HEK293 (cell line): ENCODE measurements around the gene TMEM19.

ENCODE experiments used
- BCL11A ChIP-seq: fragments of 450-650 bp; formaldehyde crosslinking; IDR thresholded peaks from 2 replicates; pipeline ENCODE4 v1.5.1; 2016; ENCODE audit warnings: low read depth, missing biosample characterization, missing genetic modification characterization
- FEZF1 ChIP-seq: fragments of 450-650 bp; formaldehyde crosslinking; IDR thresholded peaks from 2 replicates; pipeline ENCODE4 v1.5.1; 2016; ENCODE audit warnings: missing biosample characterization, missing genetic modification characterization
- KLF10 ChIP-seq: fragments of 450-650 bp; IDR thresholded peaks from 2 replicates; pipeline ENCODE4 v1.5.1; 2018; ENCODE audit warnings: missing biosample characterization, mild to moderate bottlenecking, missing genetic modification characterization
- KLF9 ChIP-seq: fragments of 450-650 bp; formaldehyde crosslinking; IDR thresholded peaks from 2 replicates; pipeline ENCODE4 v1.5.1; 2016; ENCODE audit warnings: missing biosample characterization, missing genetic modification characterization, low read depth
- MYNN ChIP-seq: fragments of 450-650 bp; formaldehyde crosslinking; IDR thresholded peaks from 2 replicates; pipeline ENCODE4 v1.5.1; 2016; ENCODE audit warnings: missing biosample characterization, missing genetic modification characterization, borderline replicate concordance
- YY2 ChIP-seq: fragments of 450-650 bp; formaldehyde crosslinking; IDR thresholded peaks from 2 replicates; pipeline ENCODE4 v1.5.1; 2016; ENCODE audit warnings: missing biosample characterization, missing genetic modification characterization
- ZBTB17 ChIP-seq: fragments of 450-650 bp; formaldehyde crosslinking; IDR thresholded peaks from 2 replicates; pipeline ENCODE4 v1.5.1; 2016; ENCODE audit warnings: missing biosample characterization, missing genetic modification characterization
- ZNF2 ChIP-seq: fragments of 450-650 bp; formaldehyde crosslinking; IDR thresholded peaks from 2 replicates; pipeline ENCODE4 v1.5.1; 2016; ENCODE audit warnings: missing biosample characterization, missing genetic modification characterization
- ZNF274 ChIP-seq, 2 experiments: fragments of 200-500 bp in 1 of 2; fragments of 450-650 bp in 1 of 2; sonication (Bioruptor generic) in 1 of 2; formaldehyde crosslinking in 1 of 2; IDR thresholded peaks; 2 replicates each; pipeline versions ENCODE4 v1.5.1 to v1.6.1; 2014 to 2016; ENCODE audit warnings: borderline replicate concordance in 1 of 2, inconsistent platforms in 1 of 2, low read length in 1 of 2, missing biosample characterization in 1 of 2, missing genetic modification characterization in 1 of 2
- ZNF37A ChIP-seq: fragments of 450-650 bp; IDR thresholded peaks from 2 replicates; pipeline ENCODE4 v1.5.1; 2018; ENCODE audit warnings: missing biosample characterization, missing genetic modification characterization
- ZNF394 ChIP-seq: fragments of 450-650 bp; formaldehyde crosslinking; IDR thresholded peaks from 2 replicates; pipeline ENCODE4 v1.5.1; 2016; ENCODE audit warnings: missing biosample characterization, missing genetic modification characterization, mild to moderate bottlenecking, moderate library complexity, borderline replicate concordance
- ZNF423 ChIP-seq: fragments of 450-650 bp; formaldehyde crosslinking; IDR thresholded peaks from 2 replicates; pipeline ENCODE4 v1.5.1; 2016; ENCODE audit warnings: missing biosample characterization, missing genetic modification characterization
- ZNF501 ChIP-seq: fragments of 450-650 bp; formaldehyde crosslinking; IDR thresholded peaks from 2 replicates; pipeline ENCODE4 v1.5.1; 2016; ENCODE audit warnings: missing biosample characterization, missing genetic modification characterization
- ZNF518A ChIP-seq: fragments of 450-650 bp; formaldehyde crosslinking; conservative IDR thresholded peaks from 2 replicates; pipeline ENCODE4 v1.5.1; 2016; ENCODE audit warnings: low read depth, missing biosample characterization, missing genetic modification characterization
- ZNF521 ChIP-seq: fragments of 450-650 bp; formaldehyde crosslinking; IDR thresholded peaks from 2 replicates; pipeline ENCODE4 v1.5.1; 2017; ENCODE audit warnings: missing biosample characterization, mild to moderate bottlenecking, missing genetic modification characterization
- ZNF530 ChIP-seq: fragments of 450-650 bp; formaldehyde crosslinking; IDR thresholded peaks from 2 replicates; pipeline ENCODE4 v1.5.1; 2016; ENCODE audit warnings: low read depth, missing biosample characterization, missing genetic modification characterization
- ZNF621 ChIP-seq: fragments of 450-650 bp; formaldehyde crosslinking; IDR thresholded peaks from 2 replicates; pipeline ENCODE4 v1.5.1; 2017; ENCODE audit warnings: missing biosample characterization, missing genetic modification characterization
- ZNF626 ChIP-seq: fragments of 450-650 bp; sonication (Bioruptor Pico); formaldehyde crosslinking; IDR thresholded peaks from 2 replicates; pipeline ENCODE4 v1.5.1; 2018; ENCODE audit warnings: missing biosample characterization, missing genetic modification characterization, inconsistent platforms
- ZNF76 ChIP-seq: fragments of 450-650 bp; formaldehyde crosslinking; IDR thresholded peaks from 2 replicates; pipeline ENCODE4; 2016; ENCODE audit warnings: low read depth, missing biosample characterization, missing genetic modification characterization, borderline replicate concordance
- ZNF830 ChIP-seq: fragments of 450-650 bp; IDR thresholded peaks from 2 replicates; pipeline ENCODE4 v1.5.0; 2018; ENCODE audit warnings: missing biosample characterization, missing genetic modification characterization, low read depth, mild to moderate bottlenecking, moderate library complexity
- ZNF837 ChIP-seq: fragments of 450-650 bp; formaldehyde crosslinking; IDR thresholded peaks from 2 replicates; pipeline ENCODE4 v1.5.1; 2016; ENCODE audit warnings: missing biosample characterization, missing genetic modification characterization
- ZNF843 ChIP-seq: fragments of 450-650 bp; formaldehyde crosslinking; IDR thresholded peaks from 2 replicates; pipeline ENCODE4 v1.5.1; 2016; ENCODE audit warnings: missing biosample characterization, missing genetic modification characterization
- ZSCAN18 ChIP-seq: fragments of 450-650 bp; formaldehyde crosslinking; IDR thresholded peaks from 2 replicates; pipeline ENCODE4 v1.5.1; 2016; ENCODE audit warnings: missing biosample characterization, missing genetic modification characterization
- ZSCAN23 ChIP-seq: fragments of 450-650 bp; formaldehyde crosslinking; IDR thresholded peaks from 2 replicates; pipeline ENCODE4 v1.5.1; 2016; ENCODE audit warnings: missing biosample characterization, missing genetic modification characterization
- TF ChIP-seq, protein P1 (sequence below): fragments of 450-650 bp; formaldehyde crosslinking; IDR thresholded peaks from 2 replicates; pipeline ENCODE4 v1.5.1; 2016; ENCODE audit warnings: missing biosample characterization, missing genetic modification characterization
- TF ChIP-seq, protein P2 (sequence below): fragments of 450-650 bp; formaldehyde crosslinking; IDR thresholded peaks from 2 replicates; pipeline ENCODE4 v1.5.1; 2017; ENCODE audit warnings: missing biosample characterization, missing genetic modification characterization
- TF ChIP-seq, protein P3 (sequence below): fragments of 450-650 bp; formaldehyde crosslinking; IDR thresholded peaks from 2 replicates; pipeline ENCODE4 v1.5.1; 2017; ENCODE audit warnings: missing biosample characterization, missing genetic modification characterization

The TMEM19 gene

DNA sequence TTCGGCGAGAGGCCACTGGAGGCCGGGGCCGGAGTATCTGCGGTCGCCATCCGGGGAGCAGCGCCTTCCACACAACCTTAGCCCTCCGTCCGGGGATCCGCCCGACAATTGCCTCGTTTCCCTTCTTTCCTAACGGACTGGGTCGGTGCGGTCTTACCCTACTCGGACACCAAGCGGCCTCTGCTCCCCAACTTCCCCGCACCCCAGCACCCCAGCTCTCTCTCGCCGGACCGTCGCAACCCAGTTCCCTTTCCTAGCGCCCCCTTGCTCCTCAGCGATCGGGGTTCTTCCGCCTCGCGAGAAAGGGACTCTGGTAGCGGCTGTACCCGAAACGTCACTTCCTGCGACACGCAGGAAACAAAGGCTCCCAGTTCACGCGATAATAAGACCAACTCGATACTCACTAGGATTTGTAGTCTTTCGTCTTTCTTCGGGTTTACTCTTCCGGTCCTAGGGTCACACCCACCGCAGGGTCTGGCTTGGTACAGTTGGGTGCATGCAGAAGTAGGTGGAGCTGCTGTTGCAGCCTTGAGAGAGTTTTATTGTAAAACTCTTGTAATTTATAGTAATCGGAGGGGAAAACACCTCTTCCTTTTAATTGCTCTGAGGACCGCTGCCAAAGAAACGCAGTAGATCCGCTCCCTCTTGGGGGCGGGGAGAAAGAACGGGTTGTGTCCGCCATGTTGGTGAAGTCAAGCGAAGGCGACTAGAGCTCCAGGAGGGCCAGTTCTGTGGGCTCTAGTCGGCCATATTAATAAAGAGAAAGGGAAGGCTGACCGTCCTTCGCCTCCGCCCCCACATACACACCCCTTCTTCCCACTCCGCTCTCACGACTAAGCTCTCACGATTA lies 22.1 kb upstream of the TMEM19 start, which contains the start of the genes THAP2 and ZFC3H1 (continued):
- TF ChIP-seq ZNF518A, result peak; percentile 84
- TF ChIP-seq ZNF530 (tag by site-specific recombination), result no peak
- no peak for TF ChIP-seq ZNF843 (tag by site-specific recombination)
- no peak for TF ChIP-seq MYNN (tag by site-specific recombination)
- TF ChIP-seq FEZF1 (tag by site-specific recombination), result no peak; the same call in 1 of the 2 replicates
- peak; percentile 80; the same call in 1 of the 2 replicates for TF ChIP-seq ZNF394 (tag by site-specific recombination)
- no peak; the same call in 1 of the 2 replicates for TF ChIP-seq BCL11A (tag by site-specific recombination)
- TF ChIP-seq, protein P1, sequence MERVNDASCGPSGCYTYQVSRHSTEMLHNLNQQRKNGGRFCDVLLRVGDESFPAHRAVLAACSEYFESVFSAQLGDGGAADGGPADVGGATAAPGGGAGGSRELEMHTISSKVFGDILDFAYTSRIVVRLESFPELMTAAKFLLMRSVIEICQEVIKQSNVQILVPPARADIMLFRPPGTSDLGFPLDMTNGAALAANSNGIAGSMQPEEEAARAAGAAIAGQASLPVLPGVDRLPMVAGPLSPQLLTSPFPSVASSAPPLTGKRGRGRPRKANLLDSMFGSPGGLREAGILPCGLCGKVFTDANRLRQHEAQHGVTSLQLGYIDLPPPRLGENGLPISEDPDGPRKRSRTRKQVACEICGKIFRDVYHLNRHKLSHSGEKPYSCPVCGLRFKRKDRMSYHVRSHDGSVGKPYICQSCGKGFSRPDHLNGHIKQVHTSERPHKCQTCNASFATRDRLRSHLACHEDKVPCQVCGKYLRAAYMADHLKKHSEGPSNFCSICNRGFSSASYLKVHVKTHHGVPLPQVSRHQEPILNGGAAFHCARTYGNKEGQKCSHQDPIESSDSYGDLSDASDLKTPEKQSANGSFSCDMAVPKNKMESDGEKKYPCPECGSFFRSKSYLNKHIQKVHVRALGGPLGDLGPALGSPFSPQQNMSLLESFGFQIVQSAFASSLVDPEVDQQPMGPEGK (tag by site-specific recombination), result peak; percentile 56
- no peak for TF ChIP-seq ZSCAN18
- peak; percentile 77 for TF ChIP-seq ZNF76
- peak; percentile 14; the same call in 1 of the 2 replicates for TF ChIP-seq ZNF501
- TF ChIP-seq ZNF830, result no peak
- no peak for TF ChIP-seq ZNF626 (tag by site-specific recombination)
- no peak for TF ChIP-seq ZNF621 (tag by site-specific recombination)
- TF ChIP-seq, protein P2, sequence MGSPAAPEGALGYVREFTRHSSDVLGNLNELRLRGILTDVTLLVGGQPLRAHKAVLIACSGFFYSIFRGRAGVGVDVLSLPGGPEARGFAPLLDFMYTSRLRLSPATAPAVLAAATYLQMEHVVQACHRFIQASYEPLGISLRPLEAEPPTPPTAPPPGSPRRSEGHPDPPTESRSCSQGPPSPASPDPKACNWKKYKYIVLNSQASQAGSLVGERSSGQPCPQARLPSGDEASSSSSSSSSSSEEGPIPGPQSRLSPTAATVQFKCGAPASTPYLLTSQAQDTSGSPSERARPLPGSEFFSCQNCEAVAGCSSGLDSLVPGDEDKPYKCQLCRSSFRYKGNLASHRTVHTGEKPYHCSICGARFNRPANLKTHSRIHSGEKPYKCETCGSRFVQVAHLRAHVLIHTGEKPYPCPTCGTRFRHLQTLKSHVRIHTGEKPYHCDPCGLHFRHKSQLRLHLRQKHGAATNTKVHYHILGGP (tag by site-specific recombination), result no peak
- no peak for TF ChIP-seq ZNF521 (tag by site-specific recombination)
- TF ChIP-seq ZNF274 (IDR thresholded peaks at IDR 0.05; ENCODE audit: low read length), result no peak
- TF ChIP-seq ZNF274 (tag by site-specific recombination; IDR thresholded peaks at IDR 0.05; ENCODE audit: borderline replicate concordance), result no peak
- TF ChIP-seq ZNF423 (tag by site-specific recombination), result 0 out of 2 replicates have a peak, but pooled peaks have one; percentile 35
- TF ChIP-seq ZSCAN23, result no peak
- TF ChIP-seq, protein P3, sequence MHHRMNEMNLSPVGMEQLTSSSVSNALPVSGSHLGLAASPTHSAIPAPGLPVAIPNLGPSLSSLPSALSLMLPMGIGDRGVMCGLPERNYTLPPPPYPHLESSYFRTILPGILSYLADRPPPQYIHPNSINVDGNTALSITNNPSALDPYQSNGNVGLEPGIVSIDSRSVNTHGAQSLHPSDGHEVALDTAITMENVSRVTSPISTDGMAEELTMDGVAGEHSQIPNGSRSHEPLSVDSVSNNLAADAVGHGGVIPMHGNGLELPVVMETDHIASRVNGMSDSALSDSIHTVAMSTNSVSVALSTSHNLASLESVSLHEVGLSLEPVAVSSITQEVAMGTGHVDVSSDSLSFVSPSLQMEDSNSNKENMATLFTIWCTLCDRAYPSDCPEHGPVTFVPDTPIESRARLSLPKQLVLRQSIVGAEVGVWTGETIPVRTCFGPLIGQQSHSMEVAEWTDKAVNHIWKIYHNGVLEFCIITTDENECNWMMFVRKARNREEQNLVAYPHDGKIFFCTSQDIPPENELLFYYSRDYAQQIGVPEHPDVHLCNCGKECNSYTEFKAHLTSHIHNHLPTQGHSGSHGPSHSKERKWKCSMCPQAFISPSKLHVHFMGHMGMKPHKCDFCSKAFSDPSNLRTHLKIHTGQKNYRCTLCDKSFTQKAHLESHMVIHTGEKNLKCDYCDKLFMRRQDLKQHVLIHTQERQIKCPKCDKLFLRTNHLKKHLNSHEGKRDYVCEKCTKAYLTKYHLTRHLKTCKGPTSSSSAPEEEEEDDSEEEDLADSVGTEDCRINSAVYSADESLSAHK (tag by site-specific recombination), result no peak
- no peak for TF ChIP-seq ZNF37A (tag by site-specific recombination)
- TF ChIP-seq ZNF2 (tag by site-specific recombination), result peak; percentile 73
- peak; percentile 96 for TF ChIP-seq KLF10 (tag by site-specific recombination)
- TF ChIP-seq ZNF837, result no peak
- TF ChIP-seq YY2, result peak; percentile 87
- peak; percentile 96 for TF ChIP-seq ZBTB17 (tag by site-specific recombination)
- peak; percentile 96 for TF ChIP-seq KLF9 (tag by site-specific recombination)
